PFSK-1 (cell line): Measurements from ENCODE around the gene FIP1L1.

Experiments used
- FOXP2 ChIP-seq: optimal IDR thresholded peaks from 2 replicates; pipeline ENCODE3; 2011; ENCODE audit warnings: borderline replicate concordance, control low read depth, inconsistent platforms; ENCODE audit not compliant: insufficient read depth; ENCODE audit errors: extremely low read length, extremely low read depth
- POLR2AphosphoS5 ChIP-seq: IDR thresholded peaks from 2 replicates; pipeline ENCODE4 v1.6.1; 2012; ENCODE audit warnings: low read depth, mild to moderate bottlenecking, control low read depth, low read length, moderate library complexity
- REST ChIP-seq, 2 experiments: IDR thresholded peaks; 2 replicates each; pipeline versions ENCODE4 v1.6.1 to v1.8.0; 2011 to 2012; ENCODE audit warnings: low read depth in 2 of 2, low read length in 2 of 2, control low read depth in 1 of 2, inconsistent platforms in 1 of 2, mild to moderate bottlenecking in 1 of 2, moderate library complexity in 1 of 2; ENCODE audit not compliant: insufficient read depth in 1 of 2
- SIN3A ChIP-seq: IDR thresholded peaks from 2 replicates; pipeline ENCODE4 v1.6.1; 2012; ENCODE audit warnings: mild to moderate bottlenecking, low read length, moderate library complexity, borderline replicate concordance; ENCODE audit not compliant: insufficient read depth
- TAF1 ChIP-seq: IDR thresholded peaks from 2 replicates; pipeline ENCODE4 v1.6.1; 2012; ENCODE audit warnings: low read length, control low read depth, borderline replicate concordance; ENCODE audit not compliant: insufficient read depth

Gene FIP1L1

GRCh38 chr4:53476232-53477037, 99.0 kb downstream of the FIP1L1 start:
- no peak for TF ChIP-seq FOXP2
- TF ChIP-seq SIN3A, result no peak

GRCh38 chr4:53477038-53477565, 99.7 kb downstream of the FIP1L1 start:
- TF ChIP-seq POLR2AphosphoS5 (no peak), TAF1 (no peak), SIN3A (no peak), FOXP2 (no peak), REST (IDR thresholded peaks at IDR 0.05; ENCODE audit: insufficient read depth in 1 of 2, low read depth in 2 of 2, low read length in 2 of 2) (no peak)

- TF ChIP-seq TAF1 (no peak), POLR2AphosphoS5 (no peak), SIN3A (no peak), FOXP2 (no peak), REST (IDR thresholded peaks at IDR 0.05; ENCODE audit: insufficient read depth in 1 of 2, low read depth in 2 of 2, low read length in 2 of 2) (no peak)
Observed at GRCh38 chr4:53477636-53478035, 100.2 kb downstream of the FIP1L1 start.

- TF ChIP-seq FOXP2, result no peak
- TF ChIP-seq SIN3A, result no peak
- TF ChIP-seq POLR2AphosphoS5, result no peak
- TF ChIP-seq TAF1, result no peak
- no peak for TF ChIP-seq REST (IDR thresholded peaks at IDR 0.05; ENCODE audit: insufficient read depth in 1 of 2, low read depth in 2 of 2, low read length in 2 of 2)
Observed at GRCh38 chr4:53478671-53479456, 101.4 kb downstream of the FIP1L1 start.

- no peak for TF ChIP-seq REST (IDR thresholded peaks at IDR 0.05; ENCODE audit: insufficient read depth in 1 of 2, low read depth in 2 of 2, low read length in 2 of 2)
- no peak for TF ChIP-seq FOXP2
- TF ChIP-seq SIN3A, result no peak
- TF ChIP-seq TAF1, result no peak
- no peak for TF ChIP-seq POLR2AphosphoS5
Observed at GRCh38 chr4:53479736-53480525, 102.5 kb downstream of the FIP1L1 start.
